HG02885 (cell line): Measurements from ENCODE around the gene XRCC3.
"Not testable (repeated sequence)": the region's sequence is repeated elsewhere in the genome, so short reads cannot be mapped to it uniquely, and the experiment has no call there.

Source experiments
- ATAC-seq: cut with Tn5 transposase; IDR thresholded peaks from one replicate; pipeline ENCODE4 v1.9.1; 2021; ENCODE audit warnings: mild to moderate bottlenecking; ENCODE audit not compliant: unreplicated experiment, poor library complexity

The XRCC3 gene

DNA sequence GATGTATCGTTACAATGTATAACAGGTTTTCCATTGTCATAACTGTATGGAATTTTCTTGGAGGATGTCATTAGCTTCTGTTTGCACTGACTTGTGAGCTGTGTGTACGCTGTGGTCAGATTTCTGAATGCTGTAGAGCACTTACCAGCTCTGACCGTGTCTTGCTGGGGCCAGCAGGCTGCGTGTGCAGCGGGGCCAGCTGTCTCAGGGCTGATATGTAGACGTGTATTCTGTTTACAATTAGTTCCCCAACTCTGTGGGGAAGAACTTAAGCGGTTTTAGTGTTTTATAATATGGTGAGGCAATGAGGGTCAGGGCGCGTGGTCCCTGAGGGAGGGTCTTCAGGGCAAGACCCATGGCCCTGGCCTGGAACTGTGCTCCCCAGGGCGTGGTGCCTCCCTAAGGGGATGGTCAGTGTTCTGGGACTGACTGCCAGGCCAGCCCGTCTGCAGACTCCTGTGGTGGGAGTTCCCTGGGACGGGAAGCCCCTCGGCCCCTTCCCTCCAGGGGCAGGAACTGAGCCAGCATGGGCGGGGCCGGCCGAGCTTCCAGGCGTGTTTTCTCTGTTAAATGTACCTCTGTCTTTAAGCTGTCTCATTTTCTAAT, 18.7 kb downstream of the XRCC3 start:
- ATAC-seq, result no peak

DNA sequence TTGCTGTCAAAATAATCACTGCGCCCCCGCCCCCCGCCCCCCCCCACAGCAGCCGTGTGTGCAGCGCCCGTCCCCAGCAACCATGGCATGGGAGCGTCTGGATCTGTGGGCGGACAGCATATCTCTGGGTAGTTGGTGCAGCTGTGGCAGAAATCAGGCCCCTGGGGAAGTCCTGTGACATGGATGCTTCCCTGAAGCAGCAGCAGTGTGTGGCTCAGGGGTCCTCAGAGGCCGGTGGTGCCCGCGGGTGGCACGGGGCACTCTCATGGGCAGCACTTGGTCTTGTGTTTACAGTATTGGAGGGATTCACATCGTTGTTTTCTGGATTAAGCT, 19.2 kb downstream of the XRCC3 start:
- ATAC-seq, result no peak

DNA sequence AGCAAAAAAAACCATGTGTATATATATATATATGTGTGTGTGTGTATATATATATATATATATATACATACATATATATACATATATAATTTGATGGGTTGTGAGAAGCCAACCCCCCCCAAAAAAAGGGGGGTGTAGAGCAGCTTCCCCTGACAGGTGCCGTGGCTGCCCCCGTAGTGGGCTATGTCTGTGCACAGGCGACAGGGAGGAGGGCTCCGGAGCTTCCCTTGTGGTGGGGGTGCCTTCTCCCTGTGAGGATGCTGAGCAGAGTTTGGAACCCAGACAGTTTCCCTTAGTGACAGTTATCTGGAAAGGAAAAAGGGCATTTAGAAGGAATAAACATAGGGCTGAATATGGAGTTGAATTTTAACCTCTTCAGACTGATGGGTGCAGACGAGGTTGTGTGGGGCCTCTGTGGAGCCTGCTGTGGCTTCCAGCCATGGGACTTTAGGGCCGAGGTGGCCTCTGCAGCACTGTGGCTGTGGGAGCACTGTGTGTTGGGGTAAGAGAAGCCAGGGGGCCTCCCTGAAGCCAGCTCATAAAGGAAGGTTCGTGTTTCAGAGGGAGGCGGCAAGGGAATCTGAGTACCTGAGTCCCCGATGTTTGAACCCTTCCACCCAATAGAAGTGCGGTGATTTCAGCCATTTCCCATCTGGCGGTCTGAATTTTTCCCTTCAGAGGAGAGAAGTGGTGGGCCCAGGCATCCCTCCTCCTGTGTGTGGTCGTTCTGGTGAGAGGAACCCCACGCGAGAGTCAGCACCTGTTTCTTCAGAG, 19.8 kb downstream of the XRCC3 start:
- no peak for ATAC-seq

DNA sequence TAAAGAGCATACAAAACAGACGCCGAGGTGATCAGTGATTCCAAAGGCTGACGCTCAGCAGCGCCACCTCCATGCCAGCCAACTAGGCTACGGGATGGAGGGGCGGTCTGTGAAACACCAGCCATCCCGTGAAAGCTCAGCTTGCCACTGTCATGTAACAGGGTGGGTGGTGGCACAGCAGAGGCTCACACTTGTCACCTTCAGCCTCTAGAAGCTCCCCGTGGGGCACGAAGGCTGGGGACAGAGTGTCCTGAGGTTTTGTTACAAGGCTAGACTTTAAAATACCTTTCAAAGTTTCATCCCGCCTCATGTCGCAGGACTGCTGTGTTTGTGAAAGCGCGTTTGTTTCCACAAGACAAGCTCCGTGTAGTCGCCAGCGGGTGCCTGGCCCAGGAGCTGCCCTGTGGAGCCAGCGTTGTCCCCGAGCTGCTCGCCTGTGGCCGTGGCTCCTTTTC, 20.7 kb downstream of the XRCC3 start:
- no peak for ATAC-seq

DNA sequence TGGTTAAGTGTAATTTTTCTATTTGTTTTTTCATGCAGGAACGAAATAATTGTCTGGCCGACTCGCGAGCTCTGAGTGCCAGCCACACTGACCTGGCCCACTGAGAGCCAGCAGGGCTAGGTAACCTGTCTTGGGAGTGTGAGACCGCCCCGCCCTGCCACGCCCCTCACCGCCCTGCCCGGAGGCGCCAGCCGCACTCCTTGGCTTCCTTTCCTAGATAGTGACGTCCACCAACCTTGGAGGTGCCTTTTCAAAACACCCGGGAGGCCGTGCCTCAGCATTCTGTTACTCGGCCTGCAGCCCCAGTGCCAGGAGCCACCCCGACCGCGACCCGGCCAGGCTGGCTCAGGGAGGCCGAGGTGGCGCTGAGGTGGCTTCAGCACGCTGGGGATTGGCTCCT, 21.7 kb downstream of the XRCC3 start:
- ATAC-seq, result no peak

DNA sequence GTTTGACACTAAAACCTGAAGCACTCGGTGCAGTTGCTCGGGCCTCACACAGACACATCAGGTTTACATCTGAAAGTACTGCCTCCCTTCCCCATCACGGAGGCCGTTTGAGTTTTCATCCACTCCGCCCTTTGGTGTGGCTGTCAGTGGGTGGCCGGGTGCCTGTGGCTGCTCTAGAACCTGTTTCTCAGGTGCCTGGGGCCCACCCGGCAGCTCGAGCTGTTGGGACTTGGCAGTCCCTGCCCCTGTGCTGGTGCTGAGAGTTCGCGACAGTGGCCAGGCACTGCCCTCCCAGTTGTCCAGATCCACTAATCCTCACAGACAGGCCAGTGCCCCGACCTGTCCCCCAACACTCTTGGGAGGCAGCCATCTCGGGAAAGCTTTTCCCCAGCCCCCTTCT, 22.4 kb downstream of the XRCC3 start:
- no peak for ATAC-seq

DNA sequence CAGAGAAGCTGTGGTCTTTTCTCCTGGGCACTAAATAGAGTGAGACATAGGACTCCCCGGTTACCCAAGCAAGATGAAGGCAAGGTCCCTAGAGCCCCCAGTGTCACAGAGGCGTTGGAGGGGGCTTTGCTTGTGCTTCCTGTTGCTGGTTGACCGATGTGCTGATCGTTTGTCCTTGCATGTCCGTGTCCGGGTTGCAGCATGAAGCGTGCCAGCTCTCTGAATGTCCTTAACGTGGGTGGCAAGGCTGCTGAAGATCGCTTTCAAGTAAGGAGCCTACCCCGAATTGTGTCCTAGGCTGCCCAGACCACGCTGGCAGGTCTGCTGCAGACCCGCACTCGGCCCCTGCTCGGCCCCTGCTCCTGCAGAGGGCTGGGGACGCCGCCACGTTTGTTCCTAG, 23.1 kb downstream of the XRCC3 start:
- ATAC-seq, result no peak

DNA sequence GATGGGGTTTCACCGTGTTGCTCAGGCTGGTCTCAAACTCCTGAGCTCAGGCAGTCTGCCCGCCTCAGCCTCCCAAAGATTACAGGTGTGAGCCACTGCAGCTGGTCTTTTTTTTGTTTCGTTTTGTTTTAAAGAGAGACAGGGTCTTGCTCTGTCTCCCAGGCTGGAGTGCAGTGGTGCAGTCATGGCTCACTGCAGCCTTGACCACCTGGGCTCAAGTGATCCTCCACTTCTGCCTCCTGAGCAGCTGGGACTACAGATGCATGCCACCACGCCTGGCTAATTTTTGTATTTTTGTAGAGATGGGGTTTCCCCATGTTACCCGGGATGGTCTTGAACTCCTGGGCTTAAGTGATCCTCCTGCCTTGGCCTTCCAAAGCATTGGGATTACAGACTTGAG, 23.6 kb downstream of the XRCC3 start:
- not testable (repeated sequence) for ATAC-seq

DNA sequence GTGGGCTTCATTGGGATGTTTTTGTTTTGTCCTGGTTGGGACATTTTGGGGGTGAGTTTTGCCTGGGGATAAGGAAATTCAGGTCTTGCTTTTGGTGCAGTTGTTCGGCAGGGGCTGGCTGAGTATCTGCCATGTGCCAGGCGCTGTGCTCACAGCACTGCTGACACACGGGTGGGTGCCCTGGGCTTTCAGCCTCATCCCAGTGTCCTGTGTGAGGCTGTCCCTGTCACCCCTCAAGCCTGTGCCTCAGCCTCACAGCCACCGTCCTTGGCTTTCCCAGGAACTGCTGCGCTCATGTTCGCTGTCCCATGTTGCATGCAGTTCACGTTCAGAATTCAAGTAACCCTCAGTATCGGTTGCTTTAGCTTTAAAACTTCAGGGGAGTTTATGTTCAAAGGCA, 24.9 kb downstream of the XRCC3 start:
- no peak for ATAC-seq

DNA sequence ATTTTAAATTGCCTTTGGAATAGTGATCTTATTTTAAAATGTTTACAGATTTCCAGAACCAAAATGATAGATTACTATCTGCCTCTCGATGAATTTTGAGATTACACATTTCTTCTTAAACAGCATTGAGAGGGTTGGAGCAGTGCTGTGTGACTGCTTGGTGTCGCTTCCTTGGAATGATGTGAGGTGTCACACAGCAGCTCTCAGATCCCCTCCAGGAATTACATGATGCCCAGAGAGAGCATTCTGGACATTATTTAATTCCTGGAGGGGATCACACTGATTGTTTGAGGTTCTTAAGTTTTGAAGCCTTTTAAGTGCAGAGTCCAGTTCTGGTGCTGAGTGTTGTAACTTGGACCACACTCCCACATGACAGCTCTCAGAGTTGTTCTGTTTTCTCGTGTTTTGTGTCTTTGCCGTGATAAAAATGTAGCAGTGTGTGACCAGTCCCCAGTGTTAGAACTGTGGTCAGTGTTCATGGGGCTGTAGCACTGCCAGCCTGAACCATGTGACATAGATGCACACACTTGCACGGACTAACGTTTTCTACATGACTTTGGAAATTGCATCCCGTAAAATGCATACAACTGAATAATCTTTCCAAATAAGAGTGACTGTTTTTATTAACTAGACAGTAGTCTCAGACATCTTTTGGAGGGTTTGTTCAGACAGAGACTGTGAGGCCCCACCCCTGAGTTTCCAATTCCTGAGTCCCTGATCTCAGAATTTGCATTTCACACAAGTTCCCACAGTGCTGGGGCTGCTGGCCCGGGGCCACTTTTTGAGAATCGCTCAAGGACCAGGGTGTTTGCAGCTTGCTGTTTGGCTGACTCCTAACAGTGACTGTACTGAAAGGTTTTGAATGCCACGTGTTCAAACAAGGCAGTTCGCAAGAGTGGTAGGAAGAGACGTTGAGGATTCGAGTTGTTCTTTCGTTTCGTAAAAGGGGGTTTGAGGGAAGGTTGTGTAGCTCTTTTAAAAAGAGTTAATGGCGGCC, 26.0 kb downstream of the XRCC3 start:
- peak; percentile 52 for ATAC-seq

DNA sequence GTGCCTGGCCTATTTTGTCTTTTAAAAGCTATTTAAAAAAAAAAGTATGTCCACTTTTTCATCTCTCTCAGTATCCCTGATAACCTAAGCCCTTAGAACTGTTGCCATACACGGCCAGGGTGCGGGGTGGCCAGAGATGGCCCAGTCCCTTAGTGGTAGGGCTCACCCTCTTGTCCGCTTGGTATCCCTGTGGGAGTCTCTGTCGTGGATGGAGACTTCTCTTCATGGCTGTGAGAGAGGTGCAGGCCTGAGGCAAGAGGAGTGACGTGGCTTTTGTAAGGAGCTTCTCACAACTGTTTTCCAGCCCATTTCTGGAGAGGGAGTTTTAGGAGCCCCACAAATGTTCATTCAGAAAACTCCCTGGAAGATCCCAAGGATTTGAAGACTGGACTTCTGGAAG, 26.8 kb downstream of the XRCC3 start:
- ATAC-seq, result no peak

DNA sequence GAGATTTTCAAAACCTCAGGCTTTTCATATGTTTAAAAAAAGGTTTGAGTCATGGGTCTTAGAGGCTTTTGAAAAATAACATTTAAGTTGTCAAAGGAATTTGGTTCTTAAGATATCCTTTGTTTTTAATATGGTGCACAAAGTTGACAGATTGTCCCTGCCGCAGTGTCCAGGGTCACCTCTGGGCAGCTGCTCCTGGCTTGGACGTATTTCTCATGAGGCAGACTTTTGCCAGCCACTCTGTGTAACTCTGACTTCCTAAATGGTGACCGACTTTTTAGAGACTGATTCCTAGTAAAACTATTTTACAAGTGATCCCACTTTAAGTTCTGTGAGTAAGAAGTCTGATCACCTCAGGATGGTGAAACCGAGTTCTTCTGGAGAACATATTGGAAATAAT, 27.5 kb downstream of the XRCC3 start:
- ATAC-seq, result no peak

DNA sequence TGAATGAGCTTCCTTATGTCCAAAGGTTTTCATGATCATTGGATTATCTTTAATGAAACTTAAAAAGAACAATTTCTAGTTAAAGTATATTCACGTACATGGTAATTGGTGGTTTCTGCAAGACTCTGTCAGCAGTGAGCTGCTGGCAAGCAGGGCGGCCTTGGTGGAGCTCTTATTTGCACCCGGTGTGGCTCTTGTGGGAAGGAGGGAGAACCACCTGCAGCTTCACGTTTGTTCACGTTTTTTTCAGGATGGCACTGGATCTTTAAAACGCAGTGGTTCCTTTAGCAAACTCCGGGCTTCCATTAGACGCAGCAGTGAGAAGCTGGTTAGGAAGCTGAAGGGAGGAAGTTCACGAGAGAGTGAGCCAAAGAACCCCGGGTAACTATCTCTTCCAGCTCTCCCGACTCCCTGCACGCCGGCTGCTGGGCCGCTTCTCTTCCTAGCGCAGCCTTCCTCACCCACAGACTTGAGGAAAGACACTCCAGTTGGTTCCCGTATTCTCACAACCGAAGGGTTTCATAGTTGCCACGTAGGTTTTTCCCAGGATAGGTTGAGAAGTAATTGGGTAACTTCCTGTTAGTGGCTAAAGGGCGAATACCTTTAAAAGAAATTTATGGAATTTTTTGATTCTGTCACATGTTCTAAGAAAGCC, 28.3 kb downstream of the XRCC3 start:
- no peak for ATAC-seq

DNA sequence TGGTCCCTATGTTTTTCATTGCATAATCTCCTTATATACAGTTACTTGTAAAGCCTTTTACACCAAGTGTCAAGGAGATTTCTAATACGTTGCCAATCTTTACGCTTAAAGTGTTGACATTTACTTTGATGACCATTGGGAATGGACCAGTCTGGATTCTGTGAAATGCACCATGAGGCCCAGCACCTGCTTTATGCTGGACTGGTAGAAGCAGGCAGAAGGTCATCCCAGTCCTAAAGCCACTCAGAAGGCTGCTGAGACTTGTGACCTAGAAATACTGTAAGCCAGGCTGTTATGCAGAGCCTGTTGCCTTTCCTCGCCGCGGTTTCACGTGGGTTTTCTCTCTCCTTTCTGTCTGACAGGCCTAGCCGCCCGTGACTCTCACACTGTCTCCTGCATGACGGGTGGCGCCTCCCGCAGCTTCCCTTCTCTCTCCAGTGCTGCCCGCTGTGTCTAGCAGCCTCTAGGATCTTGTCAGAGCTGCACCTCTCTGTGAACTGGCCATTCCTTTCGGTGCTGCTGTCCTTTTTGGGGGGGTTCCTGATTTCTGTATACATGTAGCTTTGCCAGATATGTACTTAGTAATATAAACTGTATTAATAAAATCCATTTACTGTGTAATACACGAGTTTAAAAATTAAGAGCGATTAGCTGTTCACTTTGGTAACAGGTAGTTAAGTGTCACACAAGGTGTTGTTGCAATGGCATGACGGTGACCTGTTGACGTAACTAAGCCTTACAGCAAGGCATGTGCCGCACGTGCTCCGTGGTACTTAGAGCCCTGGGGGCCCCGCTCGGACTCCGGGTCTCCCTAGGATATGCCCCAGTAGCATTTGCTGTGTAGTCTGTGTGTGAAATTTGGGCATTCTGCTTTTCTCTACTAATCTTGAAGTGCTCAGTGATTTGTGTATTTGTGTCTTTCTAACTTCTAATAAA, 29.7 kb downstream of the XRCC3 start:
- no peak for ATAC-seq

DNA sequence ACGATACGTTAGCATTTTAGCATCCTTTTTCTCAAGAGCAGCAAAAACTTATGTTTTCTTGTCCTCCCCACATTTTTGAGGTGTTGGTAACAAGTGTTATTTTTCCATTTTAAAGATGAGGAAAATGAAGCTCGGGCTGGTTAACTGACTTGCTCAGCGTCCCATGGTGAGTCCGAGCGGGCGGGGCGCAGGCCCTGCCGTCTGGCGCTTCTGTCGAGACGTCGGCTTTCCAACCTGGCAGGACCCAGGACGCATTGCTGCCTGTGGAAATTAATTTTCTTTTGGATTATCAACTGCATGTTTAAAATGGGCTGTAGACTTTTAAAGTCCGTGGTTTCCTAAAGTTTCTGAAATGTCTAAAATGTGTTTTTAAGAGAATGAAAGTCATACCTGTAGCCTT, 30.4 kb downstream of the XRCC3 start:
- ATAC-seq, result no peak

DNA sequence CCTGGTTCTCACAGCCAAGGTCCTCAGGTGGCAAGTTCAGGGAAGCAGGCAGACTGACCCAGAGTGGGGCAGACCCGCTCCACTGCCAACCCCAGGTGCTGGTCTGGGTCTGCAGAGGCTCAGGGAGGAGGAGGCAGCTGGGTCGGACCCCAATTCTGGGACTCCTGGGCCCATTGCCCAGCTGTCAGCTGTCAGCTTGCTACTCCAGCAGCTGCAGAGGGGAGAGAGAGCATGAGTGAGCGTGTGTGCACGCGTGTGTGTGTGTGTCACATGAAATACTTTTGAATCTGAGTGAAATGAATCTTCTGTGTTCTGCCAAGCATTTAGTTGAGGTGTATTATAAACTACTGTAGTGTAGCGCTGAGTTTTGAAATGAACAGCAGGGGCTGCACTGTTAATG, 30.8 kb downstream of the XRCC3 start:
- no peak for ATAC-seq

DNA sequence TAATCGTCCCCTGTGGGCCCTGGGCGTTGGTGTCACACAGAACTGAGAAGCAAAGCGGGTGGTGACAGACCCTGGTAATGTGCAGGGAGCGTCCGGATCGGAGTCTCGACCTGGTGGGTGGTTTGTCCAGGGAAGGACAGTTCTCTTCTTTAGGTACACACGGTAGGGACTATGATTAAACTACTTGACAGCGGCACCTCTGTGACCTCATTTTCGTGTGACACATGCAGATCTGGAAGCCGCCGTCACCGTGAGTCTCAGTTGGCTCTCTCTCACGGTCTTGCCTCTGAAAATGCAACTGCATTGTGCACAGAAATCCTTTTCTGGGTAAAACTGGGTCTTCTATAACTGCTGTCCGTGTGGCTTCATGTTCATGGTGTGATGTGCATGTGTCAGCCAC, 32.1 kb downstream of the XRCC3 start:
- no peak for ATAC-seq

DNA sequence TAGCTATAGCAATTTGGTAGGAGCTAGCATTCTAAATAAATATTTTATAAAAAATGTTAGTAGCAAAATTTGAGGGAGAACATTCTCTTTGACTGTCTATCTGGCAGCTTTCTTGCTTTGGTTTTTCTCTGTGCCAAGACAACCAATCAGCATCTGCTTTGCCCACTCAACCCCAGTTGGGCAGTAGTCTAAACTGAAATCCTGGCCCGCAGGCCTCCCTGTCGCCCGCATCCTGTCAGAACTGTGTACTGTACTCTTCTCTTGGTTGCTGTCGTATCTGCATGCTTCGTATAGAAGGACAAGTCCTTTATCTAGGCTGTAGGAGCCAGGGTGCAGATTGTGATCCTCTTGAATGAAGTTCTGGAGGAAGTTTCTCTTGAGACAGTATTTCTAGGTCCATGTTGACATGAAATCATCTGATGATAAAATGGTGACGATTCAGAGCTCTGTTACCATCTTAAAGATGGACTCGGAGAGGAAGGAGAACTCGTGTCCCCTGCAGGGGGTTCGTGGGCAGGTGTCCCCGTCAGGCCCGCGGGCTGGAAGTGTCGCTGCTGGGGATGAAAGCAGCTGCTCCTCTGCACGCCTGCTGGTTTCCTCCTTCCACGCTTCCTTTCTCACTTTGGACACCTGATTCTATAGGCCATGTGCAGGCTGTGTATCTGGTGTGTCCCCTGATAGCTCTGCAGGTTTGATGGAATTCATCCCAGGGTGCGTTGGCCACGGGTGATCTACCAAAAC, 34.6 kb downstream of the XRCC3 start:
- no peak for ATAC-seq

DNA sequence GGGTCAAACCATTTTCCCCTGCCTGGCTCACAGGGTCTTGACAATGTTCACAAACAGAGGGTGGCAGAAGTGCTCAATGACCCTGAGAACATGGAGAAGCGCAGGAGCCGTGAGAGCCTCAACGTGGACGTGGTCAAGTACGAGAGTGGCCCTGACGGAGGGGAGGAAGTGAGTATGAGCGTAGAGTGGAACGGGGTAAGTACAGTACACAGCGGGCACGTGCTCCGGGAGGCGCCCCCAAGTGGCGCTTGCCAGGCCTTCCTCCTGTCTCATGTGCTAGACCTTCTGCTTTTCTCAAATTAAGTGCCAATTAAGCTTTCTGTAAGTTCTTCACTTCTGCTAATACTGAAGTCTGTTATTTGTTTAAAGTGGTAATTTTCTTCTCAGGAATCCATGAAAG, 35.9 kb downstream of the XRCC3 start:
- ATAC-seq, result peak; percentile 56
